HG02981 (cell line): ENCODE measurements around the gene RAB11FIP2.

Experiments
- ATAC-seq: cut with Tn5 transposase; IDR thresholded peaks from one replicate; pipeline ENCODE4 v1.9.1; 2021; ENCODE audit warnings: mild to moderate bottlenecking, moderate library complexity; ENCODE audit not compliant: unreplicated experiment

Gene RAB11FIP2

DNA sequence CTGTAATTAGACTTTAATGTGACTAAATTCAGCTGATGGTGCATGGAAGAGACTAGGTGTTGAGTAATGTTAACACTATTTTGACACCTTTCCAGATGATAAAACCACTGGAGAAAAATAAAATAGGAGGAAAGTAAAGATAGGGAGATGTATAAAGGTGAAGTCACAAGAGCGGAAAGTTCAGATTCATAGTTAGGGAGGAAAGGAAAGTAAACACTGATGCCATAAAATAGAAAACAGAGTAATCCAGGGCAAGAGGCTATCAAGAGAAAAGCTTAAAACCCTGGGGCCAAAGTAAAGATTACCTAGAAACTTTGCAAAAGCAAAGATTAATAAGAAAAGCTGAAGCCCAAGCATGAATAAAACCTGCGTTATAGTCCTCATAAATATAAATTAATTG lies 62.8 kb downstream of the RAB11FIP2 start:
- ATAC-seq: no peak

DNA sequence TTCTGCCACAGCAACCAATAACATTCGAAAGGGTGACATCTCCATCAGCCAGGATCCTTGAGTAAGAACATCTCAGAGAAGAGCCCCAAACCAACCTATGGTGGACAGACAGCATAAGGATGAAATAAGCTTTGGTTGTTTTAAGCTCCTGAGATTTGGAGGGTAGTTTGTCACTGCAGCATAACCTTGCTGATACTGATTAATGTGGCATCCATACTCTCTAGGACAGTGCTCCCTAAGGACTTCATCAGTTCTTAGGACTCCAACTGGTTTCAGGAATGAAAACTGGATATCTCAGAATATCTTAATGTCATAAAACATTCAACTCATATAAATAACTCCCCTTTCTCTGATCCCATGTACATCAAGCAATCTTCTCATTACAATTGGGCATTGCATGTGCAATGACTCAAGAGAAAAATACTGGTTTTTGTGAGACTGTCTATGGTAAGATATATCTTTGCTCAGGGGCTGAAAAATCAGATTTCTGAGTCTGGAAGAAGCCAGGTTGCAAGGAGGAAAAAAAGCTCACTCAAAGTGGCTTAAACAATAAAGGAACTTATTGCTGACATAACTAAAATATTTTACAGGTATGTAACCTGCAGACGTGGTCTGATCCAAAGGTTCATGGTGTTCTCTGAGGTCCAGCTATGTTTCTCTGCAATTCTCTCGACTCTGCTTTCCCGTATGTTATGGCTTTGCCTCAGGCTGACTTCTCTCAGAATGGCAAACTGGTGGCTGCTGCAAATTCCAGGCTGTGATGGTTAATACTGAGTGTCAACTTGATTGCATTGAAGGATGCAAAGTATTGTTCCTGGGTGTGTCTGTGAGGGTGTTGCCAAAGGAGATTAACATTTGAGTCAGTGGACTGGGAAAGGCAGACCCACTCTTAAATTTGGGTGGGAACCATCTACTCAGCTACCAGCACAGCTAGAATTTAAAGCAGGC lies 65.7 kb downstream of the RAB11FIP2 start:
- no peak for ATAC-seq

DNA sequence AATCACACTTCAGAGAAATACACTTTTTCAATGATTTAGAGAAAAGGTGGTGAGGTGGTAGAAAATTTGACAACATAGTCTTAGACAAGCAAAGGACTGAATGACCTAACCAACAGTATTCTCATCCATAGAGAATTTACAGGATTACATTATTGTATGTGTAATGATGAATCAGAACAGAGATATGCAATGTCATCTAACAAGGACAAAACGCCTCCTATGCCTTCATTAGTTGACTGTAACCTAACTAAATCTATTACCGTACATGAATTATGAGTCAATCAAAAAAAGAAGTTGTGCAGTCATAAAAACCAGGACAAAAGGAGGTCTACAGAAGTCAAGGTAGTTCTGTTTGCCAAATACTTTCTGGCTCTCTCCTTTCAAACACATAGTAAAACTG lies 66.5 kb downstream of the RAB11FIP2 start:
- ATAC-seq: no peak

DNA sequence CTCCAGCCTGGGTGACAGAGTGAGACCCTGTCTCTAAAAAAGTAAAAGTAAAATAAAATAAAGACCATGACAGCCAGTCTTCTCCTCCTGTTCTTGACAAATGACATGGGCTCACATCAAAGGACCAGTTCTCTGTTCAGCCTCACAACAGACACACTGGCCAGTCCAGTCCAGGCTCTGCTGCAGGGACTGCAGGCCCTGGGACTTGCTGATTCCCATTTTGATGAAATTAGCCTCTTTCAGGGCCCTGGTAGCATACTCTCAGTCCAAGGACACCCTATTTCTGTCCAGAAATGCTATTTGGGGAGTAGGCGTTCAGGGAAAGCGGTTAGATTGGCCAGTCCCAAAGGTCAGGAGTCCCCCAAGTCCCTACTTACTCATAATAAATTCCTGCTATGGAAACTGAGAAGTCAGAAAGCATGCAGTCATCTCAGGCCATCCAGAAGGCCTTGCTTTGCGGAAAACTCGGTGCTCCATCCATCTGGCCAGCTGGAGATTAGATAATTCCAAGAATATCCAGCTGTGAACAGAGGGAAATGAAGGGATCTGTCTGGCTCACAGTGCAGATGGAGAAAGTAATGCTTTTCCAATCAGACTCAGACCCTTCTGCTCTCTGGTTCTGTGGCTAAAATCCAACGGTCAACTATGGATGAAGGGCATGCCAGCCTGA lies 74.4 kb downstream of the RAB11FIP2 start:
- ATAC-seq: no peak

DNA sequence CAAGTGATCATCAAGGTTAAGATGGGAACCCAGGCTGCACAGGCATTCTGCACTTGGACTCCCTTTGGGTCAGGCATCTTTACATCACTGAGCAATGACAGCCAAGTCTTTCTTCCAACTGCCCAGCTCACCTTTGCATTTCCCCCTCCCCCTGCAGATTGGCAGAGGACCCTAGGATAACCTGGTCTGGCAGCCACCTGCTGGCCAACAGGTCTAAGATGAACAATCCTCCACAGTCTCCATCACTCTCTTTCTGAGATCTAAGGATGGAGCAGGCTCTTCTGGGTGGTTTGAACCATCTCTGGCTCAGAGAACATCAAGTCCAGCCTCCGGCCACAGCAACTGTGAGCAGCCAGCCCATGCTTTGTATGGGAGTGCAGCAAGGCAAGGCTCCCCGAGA lies 75.8 kb downstream of the RAB11FIP2 start:
- no peak for ATAC-seq

DNA sequence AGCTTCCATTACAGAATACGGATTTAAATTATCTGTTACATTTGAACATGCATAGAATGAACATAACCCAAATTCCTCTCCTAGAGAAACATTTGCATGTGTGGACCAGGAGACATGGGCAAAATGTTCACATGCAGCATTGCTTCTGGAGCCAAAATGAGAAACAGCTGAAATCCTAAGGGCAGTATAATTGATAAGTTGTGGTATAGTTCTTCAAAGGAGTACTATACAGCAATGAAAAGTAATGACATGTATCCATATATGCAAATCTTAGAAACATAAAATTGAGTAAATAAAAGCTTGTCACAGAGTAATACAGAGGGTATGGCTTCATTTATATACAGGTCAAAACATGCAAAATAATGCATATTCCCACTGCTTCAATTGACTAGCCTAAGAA lies 77.1 kb downstream of the RAB11FIP2 start:
- ATAC-seq: no peak

DNA sequence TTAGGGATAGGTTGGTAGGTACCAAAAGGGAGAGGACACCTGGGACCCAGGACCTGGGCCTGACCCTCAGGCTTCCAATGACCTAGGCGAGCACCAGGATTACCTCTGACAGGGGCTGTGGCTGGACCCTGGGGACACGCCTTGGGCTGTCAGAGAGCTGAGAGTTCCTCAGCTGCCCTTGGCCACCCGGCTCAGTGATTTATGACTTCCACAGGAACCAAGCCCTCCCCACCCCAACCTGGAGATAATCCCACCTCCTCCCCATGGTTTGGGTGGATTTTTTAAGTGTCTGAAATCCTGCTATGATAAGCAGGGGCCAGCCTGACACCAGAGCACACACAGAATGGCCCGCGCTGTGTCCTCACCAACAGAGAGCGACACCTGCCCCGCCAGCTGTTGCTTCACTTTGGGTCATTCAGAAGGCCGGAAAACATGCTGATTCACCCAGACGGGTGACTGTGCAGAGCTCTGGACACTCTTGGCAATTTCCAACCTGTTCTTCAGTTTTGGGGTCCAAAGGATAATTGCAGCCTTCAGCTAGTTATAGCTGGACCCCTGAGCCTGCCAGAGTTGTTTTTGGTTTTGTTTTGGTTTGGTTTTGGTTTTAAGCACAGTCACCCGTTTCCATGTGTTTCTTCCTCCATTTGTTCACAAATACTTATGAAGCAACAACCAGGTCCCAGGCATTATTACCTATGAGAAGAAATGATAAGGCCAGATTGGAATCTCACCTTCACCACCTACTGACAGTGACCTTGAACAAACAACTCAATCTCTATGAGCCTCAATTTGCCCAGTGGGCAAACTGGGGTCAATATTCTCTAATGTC lies 78.2 kb downstream of the RAB11FIP2 start:
- no peak for ATAC-seq

DNA sequence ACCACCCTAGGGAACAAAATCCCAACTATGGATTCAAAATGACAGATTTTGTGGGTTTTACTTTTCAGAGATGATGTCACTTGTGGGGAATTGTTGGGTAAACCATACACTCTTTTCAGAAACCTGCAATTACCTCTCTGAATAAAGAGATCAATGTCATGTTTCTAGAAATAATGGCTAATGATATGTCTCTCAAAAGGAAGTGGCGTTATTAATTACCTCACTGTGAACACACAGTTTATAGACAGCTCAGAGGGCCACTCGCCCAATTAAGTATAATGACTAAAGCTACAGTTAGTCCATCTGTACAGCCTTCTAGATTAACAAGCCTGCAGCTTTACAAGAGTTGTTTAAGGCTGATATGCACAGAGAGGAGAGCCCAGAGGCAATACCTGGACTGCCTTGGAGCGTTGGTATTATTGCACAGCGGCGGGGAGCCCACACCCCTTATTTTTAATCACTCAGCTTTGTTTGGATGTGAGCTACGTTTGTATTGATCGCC lies 79.5 kb downstream of the RAB11FIP2 start:
- no peak for ATAC-seq

DNA sequence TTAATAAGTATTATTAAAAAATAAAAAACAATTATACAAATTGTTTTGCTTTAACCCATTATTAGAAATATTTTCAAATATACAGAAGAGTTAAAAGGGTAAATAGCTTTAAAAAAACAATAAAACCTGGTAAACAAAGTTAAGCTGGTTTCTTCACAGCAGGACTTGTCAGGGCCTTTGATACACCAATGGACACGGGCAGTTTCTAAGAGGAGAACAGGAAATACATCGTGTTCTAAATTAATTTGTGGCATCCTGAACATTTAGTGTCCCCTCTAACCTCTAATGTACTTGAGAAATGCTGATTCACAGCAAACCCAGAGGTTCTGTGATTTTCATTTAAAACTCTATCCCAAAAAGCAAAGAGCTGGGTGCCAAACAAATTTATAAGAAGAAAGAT lies 80.8 kb downstream of the RAB11FIP2 start:
- ATAC-seq: no peak

DNA sequence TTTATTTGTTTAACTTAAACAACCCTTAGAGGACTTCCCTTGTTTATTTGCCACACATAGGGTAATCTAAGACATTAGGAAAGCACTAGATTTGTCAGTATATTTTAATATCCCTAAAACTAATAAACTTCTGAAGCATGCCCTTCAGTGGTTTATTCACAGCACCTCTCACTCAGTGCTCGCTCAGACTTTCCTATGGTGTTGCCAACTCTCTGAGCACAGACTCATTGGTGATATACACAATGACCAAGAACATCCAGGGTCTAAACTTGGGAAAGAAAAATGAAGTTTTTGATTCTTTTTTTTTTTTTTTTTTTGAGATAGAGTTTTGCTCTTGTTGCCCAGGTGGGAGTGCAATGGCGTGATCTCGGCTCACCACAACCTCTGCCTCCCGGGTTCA lies 82.2 kb downstream of the RAB11FIP2 start:
- ATAC-seq: no peak

DNA sequence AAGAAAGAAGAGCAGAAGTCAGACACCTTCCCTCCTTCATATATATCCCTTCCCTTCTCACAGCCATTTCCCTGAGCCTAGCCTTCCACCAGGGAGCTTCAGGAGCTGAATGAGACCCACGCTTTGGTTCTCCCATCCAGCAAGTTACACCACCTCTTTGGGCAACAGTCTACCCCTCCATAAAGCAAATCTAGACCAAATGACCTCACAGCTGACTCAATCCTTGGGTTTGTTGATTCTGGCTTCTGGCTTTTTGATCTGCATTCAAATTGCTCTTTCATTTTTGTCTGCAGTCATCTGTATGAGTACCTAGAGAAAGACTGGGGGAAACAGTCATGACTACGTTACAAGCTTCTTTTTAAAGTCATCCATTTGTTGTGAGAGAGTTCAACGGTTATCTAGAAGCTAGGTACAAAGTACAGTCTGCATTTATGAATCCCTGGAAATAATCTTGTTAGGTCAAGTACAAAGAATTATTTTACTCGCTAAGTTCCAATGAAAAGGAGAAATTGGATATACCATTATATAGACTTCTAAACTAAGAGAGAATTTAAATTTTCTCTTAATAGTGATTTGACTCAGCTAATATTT lies 86.3 kb downstream of the RAB11FIP2 start:
- no peak for ATAC-seq

DNA sequence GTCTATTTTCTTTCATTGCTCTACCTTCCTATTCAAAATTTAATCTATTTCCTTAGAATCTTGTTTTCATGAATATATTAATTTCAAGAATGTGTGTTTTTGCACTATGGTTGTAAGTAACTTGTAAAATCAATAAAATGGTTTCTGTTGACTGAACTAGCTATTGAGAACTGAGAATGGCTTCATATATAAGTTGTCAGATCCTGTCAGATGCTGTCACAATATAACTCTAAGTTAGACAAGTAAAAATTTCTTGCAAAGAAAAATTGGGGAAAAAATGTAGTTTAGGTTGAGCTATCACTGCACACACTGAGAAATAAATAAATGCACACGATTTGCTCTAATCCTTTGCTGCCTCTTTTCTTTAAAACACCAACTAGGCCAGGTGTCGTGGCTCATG lies 89.8 kb downstream of the RAB11FIP2 start:
- ATAC-seq: no peak

DNA sequence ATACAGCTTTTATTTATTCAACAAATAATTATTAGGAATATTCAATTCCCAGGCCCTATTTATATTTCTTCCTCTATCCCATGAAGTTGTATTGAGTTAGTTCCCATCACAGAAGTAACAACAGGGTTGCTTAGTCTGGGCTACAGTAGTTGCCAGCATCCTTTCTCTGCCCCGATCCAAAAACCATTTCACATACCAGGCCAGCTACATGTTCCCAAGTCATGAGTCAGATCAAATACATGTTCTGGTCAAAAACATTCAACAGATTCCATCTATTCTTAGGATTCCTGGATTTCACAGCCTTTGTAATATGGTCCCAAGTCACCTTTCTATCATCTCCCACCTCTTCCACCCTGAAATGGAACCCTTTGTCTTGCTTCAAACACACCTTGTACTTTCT lies 91.6 kb downstream of the RAB11FIP2 start:
- no peak for ATAC-seq
